Germinal center (tissue), 1 donor: ENCODE results near the gene RNF214.
"Not testable (repeated sequence)": the region's sequence is repeated elsewhere in the genome, so short reads cannot be mapped to it uniquely, and the experiment has no call there.

Experiments used
- DNase-seq: peaks from one replicate; pipeline ENCODE4 v3.0.0; 2012; ENCODE audit warnings: mixed read lengths, low spot score

Gene RNF214

DNA sequence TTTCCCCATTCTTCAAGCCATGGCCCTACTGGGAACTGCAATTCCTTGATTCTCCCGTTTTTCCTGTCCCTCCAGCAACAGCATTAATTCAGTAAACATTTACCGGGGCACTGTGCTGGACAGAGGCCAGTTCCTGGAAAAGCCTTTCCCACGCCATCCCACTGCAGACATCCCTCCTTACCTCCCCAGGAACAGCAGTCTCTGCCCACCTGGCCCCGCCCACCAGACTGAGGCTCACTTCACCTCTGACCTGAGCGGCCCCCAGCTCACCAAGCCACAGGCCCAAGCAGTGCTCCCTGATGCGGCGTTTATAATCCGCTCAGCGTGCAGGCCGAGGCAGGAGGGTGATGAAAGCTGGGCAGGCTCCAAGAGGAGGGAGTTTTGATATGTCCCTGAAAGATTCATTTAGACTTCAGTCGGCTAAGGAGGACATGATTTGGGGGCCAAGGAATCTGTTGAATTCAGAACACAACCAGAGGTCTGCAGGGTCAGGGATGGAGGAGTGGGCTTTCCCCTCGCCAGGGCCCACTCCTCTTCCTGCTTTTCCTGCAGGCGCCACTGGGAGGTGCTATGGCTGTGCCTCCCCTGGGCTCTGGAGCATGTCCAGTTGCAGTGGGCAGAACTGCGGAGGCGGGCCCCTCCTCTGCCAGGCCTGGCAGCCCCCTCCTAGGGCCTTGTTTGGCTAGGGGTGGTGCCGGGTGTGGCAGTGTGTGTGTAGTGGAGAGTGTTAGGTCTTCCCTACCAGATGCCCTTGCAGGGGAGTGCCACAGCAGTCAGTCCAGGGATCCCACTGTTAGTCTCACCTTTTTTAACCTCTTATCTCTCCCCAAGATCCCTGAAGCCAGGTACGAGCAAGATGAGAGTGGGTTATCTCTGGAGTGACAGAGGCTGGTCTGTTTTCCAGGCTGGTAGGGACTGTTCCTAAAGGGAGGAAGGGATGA, 34.7 kb upstream of the RNF214 start:
- DNase-seq = no peak

DNA sequence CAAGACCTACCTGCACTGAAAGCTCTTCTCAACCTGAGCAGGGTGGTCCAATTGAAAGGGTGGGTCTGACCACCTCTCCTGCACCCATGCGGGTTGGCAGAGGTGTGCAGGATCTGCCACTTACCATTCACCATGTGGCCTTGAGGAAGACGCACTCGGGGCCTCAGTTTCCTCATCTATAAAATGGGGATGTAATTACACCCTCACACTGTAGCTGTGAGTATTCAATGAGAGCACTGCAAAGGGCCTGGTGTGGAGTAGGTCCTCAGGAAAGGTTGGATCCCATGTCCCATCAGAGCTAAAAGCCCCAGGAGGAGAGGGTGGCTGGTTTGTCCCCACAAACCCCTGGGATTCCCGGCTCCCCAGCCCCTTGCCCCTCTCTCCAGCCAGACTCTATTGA, 33.9 kb upstream of the RNF214 start:
- DNase-seq = no peak

DNA sequence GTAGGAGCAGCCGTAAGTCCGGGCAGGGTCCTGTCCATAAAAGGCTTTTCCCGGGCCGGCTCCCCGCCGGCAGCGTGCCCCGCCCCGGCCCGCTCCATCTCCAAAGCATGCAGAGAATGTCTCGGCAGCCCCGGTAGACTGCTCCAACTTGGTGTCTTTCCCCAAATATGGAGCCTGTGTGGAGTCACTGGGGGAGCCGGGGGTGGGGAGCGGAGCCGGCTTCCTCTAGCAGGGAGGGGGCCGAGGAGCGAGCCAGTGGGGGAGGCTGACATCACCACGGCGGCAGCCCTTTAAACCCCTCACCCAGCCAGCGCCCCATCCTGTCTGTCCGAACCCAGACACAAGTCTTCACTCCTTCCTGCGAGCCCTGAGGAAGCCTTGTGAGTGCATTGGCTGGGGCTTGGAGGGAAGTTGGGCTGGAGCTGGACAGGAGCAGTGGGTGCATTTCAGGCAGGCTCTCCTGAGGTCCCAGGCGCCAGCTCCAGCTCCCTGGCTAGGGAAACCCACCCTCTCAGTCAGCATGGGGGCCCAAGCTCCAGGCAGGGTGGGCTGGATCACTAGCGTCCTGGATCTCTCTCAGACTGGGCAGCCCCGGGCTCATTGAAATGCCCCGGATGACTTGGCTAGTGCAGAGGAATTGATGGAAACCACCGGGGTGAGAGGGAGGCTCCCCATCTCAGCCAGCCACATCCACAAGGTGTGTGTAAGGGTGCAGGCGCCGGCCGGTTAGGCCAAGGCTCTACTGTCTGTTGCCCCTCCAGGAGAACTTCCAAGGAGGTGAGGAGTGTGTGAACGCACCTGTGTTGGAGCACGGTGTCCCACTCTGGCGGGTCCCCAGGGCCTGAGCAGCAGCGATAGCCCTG, 33.2 kb upstream of the RNF214 start, which contains the start of gene TAGLN:
Gene TAGLN (plus strand): TSS at position 318 of the 863 bp plus-strand sequence. CDS start 3,644 bp downstream, outside the sequence.
- no peak for DNase-seq

DNA sequence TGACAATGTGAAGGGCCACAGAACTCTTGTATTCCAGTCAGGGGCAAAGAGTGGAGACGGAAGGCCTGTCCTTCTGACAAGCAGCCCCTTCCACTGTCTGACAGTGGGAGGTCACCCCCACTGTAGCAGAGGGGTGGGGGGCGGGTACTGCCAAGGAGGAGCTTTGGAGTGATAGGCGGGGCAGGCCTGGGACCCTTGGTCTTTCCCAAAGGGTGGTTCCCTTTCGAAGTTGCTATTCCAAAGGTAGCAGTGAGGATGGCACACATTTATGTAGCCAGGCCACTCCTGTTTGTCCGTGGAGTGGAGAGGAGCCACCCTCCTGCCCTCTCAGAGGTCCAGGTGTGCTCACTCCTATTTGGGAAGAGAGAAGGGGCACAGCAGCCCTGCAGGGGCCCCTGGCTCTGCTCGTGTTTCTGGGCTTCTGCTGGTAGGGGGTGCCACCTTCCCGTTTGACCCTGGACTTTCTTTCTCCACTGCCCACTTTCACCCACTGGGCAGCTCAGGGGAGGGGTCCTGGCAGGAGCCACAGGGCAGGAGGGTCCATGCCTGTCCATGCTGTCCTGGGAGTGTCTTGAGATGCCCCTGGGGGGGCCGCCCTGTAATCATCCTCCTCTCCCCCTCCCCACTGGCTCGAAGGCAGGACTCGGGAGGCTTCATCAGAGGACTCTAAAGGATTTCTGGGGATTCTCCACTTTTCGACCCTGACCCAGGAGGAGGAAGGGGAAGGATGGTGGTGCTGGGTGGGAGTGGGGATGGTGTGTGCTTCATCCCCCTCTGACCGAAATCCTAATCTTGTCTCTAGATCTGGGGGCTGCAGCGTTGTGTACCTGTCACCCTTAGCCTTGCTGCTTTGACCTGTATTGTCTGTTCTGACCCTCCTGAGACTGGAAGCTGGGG, 32.3 kb upstream of the RNF214 start:
- no peak for DNase-seq

DNA sequence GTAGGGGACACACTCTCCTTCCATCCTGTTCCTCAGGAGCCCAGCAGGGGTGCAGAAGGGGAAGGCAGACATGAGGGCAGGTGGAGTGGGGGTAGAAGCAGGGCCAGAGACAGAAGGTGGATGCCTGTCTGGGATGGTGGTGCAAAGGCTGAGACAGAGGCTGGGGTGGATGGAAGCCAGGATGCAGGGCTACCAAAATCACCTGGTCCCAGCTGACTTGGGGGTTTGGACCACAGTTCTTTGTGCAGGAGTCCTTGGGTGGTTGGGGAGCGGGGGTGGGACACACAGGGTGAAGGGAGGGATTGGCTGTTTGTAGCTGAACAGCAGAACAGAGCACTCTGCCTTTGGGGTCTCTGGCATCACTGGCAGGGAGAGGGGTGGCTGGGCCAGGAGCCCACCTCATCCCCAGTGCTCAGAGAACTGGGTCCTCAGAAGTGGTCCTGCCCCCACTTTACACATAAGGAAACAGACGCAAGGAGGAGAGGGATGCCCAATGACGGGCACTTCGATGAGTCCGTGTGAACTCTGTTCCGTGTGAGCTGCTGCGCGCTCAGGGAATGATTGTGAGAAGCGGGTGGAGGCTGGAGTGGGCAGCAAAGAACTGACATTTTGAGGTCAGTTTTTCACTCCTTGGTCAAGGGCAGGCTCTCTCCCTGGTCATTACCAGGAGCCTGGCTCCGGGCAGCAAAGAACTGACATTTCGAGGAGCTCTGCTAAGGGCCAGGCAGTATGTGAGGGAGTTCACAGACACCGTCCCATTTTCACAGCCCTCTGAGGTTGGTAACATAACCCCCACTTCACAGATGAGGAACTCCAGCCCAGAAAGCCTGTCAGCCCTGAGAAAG, 31.4 kb upstream of the RNF214 start:
- DNase-seq = no peak

DNA sequence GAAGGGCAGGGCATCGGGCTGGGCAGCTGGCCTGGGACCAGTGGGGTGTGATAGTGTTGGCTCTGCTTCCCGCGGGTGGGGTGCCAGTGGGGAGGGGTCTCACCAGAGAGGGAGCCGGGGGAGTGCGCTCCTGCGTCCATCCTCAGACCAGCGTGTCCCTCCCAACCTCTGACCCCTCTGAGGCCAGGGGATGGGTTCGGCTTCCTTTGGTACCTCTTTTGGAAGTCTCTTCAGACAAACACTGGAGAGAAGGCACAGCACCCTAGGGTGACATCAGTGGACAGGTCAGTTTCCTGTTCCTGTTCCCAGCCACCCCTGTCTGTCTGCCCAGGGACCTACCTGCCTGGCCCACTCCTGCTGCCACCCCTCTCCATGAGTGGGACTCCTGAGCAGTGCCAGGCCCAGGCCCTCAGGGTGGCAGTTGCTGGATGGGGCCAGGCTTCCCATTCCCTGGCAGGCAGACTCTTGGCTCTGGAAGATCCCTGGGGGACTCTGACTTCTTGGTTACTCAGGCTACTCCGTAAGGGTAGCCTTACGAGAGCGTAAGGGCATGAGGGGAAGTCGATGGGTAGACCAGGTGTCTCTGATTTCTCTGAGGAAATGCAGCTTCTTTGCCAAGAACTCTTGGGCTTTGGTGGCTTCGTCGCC, 30.7 kb upstream of the RNF214 start:
- no peak for DNase-seq

DNA sequence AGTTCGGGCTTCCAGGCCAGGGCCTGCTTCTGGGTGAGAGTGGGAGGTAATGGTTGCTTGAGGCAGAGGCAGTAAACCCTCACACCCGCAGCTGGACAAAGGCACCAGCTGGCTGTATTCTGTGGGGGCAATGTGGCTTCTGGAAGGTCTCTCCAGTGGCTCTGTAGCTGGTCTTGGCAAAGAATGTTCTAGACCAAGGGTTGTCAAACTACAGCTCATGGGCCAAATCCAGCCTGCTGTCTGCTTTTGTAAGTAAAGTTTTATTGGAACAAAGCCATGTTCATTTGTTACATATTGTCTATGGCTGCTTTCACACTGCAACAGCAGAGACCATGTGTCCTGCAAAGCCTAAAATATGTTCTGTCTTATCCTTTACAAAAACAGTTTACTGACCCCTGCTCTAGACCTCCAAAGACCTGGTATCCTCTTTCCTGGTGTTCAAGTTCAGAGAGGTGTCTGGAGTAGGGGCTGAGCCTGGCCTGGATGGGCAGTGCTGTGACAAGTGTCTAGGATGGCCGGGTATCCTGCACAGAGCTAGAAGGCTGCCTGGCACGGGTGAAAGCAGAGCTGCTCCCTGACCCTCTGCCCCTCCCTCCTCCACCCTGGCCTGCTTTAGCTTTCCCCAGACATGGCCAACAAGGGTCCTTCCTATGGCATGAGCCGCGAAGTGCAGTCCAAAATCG, 29.9 kb upstream of the RNF214 start:
- no peak for DNase-seq

DNA sequence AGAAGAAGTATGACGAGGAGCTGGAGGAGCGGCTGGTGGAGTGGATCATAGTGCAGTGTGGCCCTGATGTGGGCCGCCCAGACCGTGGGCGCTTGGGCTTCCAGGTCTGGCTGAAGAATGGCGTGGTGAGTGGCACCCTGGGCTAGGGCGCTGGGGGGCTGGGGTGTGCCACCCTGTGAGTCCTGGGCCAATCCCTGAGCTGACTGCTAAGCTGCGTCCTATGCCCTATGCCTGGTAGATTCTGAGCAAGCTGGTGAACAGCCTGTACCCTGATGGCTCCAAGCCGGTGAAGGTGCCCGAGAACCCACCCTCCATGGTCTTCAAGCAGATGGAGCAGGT, 29.4 kb upstream of the RNF214 start:
- DNase-seq = no peak

DNA sequence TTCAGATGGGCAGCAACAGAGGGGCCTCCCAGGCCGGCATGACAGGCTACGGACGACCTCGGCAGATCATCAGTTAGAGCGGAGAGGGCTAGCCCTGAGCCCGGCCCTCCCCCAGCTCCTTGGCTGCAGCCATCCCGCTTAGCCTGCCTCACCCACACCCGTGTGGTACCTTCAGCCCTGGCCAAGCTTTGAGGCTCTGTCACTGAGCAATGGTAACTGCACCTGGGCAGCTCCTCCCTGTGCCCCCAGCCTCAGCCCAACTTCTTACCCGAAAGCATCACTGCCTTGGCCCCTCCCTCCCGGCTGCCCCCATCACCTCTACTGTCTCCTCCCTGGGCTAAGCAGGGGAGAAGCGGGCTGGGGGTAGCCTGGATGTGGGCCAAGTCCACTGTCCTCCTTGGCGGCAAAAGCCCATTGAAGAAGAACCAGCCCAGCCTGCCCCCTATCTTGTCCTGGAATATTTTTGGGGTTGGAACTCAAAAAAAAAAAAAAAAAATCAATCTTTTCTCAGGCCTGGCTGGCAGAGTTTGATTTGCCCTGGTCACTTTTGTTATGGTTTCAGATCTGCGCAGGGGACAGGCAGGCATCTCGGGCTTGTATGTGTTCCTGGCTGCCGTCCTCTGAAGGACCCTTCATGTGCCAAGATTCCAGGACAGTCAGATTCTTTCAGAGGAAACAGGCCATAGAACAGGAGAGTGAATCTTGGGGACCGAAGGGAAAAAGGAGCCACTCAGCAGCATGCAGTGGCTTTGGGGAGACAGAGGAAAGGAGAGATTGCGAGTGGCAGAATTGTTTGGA, 28.0 kb upstream of the RNF214 start:
- DNase-seq = no peak

DNA sequence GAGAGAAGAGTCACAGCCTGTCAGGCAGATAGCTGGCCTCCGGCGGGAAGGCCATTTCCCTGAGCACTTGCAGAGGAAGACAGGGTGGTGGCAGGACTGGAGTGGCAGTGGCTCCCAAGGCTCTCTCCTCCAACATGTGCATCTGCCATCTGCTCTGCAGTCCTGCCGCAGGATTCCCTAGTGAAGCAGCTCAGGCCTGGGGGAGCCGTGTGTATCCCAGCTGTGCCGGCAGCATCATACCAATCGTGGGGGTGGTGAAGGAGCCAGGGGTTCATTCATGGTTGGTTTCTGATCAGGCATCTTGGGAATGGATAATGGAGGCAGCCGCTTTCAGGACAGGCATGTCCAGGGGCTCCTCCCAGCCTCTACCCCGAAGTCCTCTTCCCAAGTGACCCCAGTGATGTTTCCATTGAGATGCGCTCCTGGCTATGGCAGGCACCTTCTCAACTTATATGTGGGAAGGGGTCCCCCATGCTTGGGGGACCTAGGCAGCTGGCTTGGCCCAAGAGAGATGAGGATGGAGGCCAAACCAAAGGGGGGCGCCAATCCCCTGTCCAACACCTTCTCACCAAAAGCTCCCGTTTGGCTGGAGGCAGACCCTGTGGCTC, 27.2 kb upstream of the RNF214 start:
- no peak for DNase-seq

DNA sequence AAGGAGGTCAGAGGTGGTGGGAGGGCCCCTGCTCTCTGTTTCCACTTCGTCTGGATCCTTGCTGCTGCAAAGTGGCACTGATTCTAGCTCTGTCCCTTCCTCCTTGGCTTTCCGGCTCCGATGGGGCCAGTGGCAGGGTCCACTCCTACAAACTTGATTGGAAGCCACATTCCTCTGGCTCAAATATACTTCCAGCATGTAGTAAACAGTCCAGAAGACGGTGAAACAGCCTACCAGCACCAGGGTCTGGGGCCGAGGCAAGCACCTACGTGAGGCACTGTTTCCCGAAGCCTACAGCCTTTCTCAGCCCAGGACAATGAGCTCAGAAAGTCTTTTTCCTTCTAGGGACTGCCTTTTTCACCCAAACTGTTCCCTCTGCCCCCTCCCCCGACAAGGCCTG, 26.4 kb upstream of the RNF214 start:
- DNase-seq = not testable (repeated sequence)

DNA sequence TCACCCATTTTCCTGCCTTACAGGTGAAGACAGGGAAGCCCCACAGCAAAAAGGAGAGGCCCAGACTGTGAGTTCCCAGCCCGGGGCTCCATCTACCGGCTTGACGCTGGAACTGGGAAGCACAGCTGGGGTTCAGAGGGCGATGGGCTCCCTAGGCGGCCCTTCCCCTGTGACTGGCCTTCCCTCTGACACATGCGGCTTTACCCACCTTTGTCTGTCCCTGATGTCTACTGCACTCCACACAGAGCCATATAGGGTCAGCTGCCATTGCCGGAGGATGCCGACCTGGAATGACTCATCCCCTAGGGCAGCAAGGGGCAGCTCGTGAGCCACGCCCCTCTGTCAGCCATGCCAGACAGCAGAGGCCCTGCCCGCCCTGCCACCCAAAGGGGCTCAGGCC, 25.6 kb upstream of the RNF214 start:
- DNase-seq = not testable (repeated sequence)

DNA sequence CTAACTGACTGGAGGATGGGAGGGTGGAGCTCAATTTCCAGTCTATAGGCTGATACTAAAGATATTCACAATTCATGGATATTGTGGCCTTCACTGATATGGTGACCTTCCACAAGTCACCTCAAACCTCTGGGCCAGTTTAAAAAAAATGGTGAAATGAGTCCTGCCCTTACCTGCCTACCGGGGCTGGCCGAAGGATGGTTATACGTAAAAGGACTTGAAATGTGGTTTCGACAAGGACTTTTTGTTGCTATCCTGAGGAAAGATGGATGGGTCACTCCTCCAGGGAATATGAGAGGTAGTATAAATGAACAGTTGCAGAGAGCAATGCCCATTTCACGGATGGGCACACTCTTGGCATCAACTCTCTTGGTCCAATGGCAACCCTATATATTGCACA, 25.0 kb upstream of the RNF214 start:
- not testable (repeated sequence) for DNase-seq

DNA sequence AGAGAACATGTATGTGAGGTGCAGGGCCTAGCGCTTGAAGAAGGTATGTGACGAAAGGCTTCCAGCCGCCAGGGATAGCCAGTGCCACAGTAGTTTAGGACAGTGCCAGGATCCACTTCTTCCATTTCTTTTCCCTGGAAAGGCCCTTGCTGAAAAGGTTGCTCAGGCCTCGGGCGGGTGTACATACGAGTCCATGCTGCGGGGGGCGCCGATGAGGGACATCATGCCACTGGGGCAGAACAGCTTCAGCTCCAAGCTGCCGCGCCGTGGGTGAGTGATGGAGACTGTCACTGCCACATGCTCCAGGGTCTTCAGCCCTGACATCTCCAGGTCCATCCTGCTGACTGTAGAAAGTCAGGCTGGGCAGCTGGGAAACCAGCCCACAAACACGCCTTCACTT, 23.8 kb upstream of the RNF214 start:
- not testable (repeated sequence) for DNase-seq

DNA sequence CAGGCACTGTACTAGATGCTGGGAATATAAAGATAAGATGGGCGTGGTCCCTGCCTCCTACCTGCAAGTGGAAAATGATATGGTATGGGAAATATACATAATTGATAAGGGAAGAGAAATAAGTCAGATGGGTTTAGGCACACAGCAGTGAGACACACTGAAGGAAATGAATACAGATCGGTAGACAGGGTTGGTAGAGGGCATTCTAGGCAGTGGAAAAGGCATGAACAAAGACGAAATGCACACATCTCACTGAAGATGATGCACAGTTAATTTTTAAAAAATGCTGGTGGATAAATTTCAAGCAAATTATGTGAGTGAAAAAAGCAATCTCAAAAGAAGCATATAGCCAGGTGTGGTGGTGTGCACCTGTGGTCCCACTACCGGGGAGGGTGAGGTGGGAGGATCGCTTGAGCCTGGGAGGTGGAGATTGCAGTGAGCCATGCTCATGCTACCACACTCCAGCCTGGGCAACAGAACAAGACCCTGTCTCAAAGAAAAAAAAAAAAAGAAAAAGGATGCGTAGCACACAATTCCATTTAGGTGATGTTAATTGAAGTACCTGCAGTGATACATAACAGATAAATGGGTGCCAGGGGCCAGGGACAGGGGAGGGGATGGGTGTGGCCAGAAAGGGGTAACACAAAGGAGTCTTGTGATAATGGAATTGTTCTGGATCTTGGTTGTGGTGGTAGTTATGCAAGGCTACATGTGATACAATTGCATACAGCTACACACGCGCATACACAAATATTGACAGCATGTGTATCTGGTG, 22.9 kb upstream of the RNF214 start:
- not testable (repeated sequence) for DNase-seq

DNA sequence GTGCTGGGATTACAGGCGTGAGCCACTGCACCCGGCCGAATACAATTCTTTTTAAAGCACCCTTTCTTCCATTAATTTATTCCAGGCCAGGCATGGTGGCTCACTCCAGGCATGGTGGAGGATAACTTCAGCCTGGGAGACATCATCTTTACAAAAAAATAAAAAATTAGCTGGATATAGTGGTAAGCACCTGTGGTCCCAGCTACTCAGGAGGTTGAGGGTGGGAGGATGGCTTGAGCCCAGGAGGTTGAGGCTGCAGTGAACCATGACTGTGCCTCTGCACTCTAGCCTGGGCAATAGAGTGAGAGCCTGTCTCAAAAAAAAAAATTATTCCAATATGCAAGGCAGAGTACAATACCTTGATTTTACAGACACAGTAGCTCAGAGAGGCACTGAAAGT, 21.9 kb upstream of the RNF214 start:
- DNase-seq = no peak

DNA sequence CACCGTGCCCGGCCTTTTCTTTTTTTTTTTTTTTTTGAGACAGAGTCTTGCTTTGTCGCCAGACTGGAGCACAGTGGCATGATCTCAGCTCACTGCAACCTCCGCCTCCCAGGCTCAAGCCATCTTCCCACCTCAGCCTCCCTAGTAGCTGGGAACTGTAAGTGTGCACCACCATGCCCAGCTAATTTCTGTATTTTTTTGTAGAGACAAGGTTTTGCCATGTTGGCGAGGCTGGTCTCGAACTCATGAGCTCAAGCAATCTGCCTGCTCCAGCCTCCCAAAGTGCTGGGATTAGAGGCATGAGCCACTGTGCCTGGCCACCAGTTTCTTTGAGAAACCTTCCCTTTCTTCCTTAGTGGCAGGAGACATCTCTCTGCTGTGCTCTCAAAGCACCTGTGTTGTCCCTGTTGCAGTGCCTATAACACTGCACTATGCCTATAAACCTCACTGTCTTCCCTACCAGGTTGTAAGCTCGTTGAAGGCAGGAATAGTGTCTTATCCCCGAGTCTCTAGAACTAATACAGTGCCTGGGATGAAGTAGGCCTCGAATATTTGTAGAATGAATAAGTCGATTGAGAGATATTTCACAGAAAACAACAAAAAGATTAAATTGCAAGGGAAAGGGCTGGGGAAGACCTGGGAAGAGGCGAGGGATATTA, 19.6 kb upstream of the RNF214 start:
- DNase-seq = no peak
